ENCODE measurements around the gene ANKRD24.
A peak's percentile ranks its signal among the peaks of the same experiment; 100 is the strongest.
"Not testable (repeated sequence)": the region's sequence is repeated elsewhere in the genome, so short reads cannot be mapped to it uniquely, and the experiment has no call there.

The ANKRD24 gene

DNA sequence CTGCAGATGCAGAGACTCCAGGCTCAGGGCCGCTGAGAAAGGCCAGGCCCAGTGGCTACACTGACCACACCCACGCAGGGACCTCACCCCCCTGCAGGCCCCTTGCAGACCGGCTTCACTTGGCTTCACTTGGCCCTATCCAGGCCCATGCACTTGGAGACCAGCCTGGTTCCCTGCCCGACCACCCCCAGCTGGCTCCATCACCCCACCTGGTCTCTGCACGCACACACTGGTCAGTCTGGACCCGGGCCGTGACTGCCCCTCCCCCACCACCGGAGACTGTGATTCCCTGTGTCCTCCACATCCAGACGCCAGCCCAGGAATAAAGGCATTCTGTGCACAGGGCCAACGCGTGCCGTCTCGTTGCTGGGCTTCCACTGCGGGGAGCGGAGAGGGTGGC lies 42.0 kb downstream of the ANKRD24 start:
- Histone ChIP-seq H3K4me1 (ENCODE audit: insufficient read depth, low read length) (peaks cover 9% of the 10 kb centered on the region), H3K9ac (ENCODE audit: low read depth, low read length) (no peak overlapping the region; the same call in 1 of the 2 replicates), H3K36me3 (ENCODE audit: insufficient read depth, low read length) (no peaks in the 10 kb centered on the region), H3K9me3 (ENCODE audit: control insufficient read depth, insufficient read depth, low read length) (no peaks in the 10 kb centered on the region)

DNA sequence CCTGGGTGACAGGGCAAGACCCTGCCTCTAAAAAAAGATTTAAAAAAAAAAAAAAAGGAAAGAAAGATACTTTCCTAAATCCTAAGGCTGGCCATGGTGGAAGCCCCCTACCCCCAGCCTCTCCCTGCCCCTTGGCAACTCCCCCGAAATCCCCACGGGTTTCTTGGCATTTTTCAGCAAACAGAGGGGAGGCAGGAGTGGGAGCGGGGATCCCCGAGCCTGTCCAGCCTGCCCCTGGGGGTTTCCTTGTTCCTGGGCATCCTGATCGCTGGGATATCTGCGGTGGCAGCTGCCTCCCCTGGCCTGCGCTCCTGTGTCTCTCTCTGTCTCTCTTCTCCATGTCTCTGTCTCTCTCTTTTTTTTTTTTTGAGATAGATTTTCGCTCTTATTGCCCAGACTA lies 43.4 kb downstream of the ANKRD24 start:
- Histone ChIP-seq H3K9me3 (ENCODE audit: control insufficient read depth, insufficient read depth, low read length) (no peaks in the 10 kb centered on the region), H3K4me1 (ENCODE audit: insufficient read depth, low read length) (peaks cover 12% of the 10 kb centered on the region), H3K36me3 (ENCODE audit: insufficient read depth, low read length) (no peaks in the 10 kb centered on the region), H3K9ac (ENCODE audit: low read depth, low read length) (no peak overlapping the region)

DNA sequence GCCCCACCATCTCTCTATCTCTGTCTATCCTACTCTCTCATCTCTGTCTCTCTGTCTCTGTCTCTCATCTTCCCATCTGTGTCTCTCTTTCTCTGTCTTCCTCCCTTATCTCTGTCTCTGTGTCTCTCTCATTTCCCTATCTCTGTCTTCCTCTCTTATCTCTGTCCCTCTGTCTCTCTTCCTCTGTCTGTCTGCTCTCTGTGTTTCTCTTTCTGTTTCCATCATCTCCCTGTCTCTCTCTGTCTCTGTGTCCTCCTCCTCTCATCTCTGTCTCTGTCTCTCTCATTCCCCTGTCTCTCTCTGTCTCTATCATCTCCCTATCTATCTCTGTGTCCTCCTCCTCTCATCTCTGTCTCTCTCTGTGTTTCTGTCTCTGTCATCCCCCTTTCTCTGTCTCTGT lies 45.3 kb downstream of the ANKRD24 start:
- H3K9me3 ChIP-seq (ENCODE audit: control insufficient read depth, insufficient read depth, low read length): no peaks in the 10 kb centered on the region
- H3K36me3 ChIP-seq (ENCODE audit: insufficient read depth, low read length): no peaks in the 10 kb centered on the region
- no peak overlapping the region for H3K9ac ChIP-seq (ENCODE audit: low read depth, low read length)
- peaks cover 12% of the 10 kb centered on the region for H3K4me1 ChIP-seq (ENCODE audit: insufficient read depth, low read length)

DNA sequence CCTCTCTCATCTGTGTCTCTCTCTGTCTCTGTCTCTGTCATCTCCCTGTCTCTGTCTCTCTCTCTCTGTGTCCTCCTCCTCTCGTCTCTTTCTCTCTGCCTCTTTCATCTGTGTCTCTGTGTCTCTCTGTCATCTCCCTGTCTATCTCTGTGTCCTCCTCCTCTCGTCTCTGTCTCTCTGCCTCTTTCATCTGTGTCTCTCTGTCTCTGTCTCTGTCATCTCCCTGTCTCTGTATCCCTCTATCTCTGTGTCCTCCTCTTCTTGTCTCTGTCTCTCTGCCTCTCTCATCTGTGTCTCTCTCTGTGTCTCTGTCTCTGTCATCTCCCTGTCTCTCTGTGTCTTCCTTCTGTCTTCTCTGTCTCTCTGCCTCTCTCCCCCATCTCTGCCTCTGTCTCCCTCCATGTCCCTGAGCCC lies 46.3 kb downstream of the ANKRD24 start:
- peak overlapping the region; percentile 16; the same call in 1 of the 2 replicates for H3K9ac ChIP-seq (ENCODE audit: low read depth, low read length)

DNA sequence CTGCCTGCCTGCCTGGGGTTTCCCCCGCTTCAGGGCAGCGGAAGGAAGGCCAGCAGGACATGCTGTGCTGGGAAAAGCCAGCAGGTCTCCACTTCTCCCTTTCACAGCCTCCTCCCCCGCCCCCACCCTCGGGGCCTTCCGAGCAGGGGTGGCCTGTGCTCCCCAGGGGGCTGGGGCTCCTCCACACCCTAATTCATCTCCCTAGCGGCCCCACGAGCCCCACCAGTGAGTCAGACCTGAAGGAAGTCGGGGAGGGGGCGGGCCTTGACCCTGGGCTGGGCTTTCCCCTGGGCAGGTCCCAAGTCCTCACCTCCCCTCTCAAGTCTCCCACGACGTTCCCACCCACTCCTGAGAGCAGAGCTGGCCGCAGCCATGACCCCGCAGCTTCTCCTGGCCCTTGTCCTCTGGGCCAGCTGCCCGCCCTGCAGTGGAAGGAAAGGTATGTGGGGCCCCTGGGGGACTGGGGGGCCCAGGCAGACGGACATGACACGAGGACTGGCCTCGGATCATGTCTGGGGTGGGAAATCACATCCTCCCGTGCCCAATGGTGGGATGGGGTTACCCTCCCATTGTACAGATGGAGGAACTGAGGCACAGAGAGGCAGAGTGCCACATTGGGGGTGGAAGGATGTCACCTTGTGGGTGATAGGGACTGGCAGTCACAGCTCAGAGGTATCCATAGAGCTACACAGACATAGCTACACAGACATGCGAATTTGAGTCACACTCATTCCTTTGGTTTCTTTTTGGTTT lies 46.9 kb downstream of the ANKRD24 start, which contains the start of gene EBI3:
TSS of gene EBI3 (plus strand) at position 345 of the 753 bp plus-strand sequence. CDS start at position 373, 28 bp downstream.
- Histone ChIP-seq H3K36me3 (ENCODE audit: insufficient read depth, low read length) (no peaks in the 10 kb centered on the region), H3K9me3 (ENCODE audit: control insufficient read depth, insufficient read depth, low read length) (no peaks in the 10 kb centered on the region), H3K9ac (ENCODE audit: low read depth, low read length) (peak within 1 kb of the TSS; percentile 16), H3K4me1 (ENCODE audit: insufficient read depth, low read length) (peaks cover 12% of the 10 kb centered on the region)

More for the DNA sequence above, 46.3 kb downstream of the ANKRD24 start:
- H3K36me3 ChIP-seq (ENCODE audit: insufficient read depth, low read length): no peaks in the 10 kb centered on the region
- H3K4me1 ChIP-seq (ENCODE audit: insufficient read depth, low read length): peaks cover 12% of the 10 kb centered on the region
- no peaks in the 10 kb centered on the region for H3K9me3 ChIP-seq (ENCODE audit: control insufficient read depth, insufficient read depth, low read length)

DNA sequence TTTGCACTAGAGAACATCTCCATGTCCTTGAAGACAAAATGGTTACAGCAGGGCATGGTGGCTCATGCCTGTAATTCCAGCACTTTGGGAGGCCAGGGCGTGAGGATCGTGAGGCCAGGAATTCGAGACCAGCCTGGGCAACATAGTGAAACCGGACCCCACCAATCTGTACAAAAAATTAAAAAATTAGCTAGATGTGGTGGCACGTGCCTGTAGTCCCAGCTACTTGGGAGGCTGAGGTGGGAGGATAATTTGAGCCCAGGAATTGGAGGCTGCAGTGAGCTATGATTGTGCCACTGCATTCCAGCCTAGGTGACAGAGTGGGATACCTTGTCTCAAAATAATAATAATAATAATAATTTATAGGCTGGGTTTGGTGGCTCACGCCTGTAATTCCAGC lies 47.7 kb downstream of the ANKRD24 start:
- H3K9ac ChIP-seq (ENCODE audit: low read depth, low read length); H3K9me3 ChIP-seq (ENCODE audit: control insufficient read depth, insufficient read depth, low read length); H3K36me3 ChIP-seq (ENCODE audit: insufficient read depth, low read length): not testable (repeated sequence)
- peaks cover 12% of the 10 kb centered on the region for H3K4me1 ChIP-seq (ENCODE audit: insufficient read depth, low read length)

DNA sequence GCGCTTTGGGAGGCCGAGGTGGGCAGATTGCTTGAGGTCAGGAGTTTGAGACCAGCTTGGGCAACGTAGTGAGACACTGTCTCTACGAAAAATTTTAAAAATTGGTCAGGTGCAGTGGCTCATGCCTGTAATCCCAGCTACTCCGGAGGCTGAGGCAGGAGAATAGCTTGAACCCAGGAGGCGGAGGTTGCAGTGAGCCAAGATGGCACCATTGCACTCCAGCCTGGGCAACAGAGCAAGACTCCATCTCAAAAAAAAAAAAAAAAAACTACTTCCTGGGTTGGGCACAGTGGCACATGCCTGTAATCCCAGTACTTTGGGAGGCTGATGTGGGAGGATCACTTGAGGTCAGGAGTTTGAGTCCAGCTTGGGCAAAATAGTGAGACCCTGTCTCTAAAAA lies 49.0 kb downstream of the ANKRD24 start:
- H3K9me3 ChIP-seq (ENCODE audit: control insufficient read depth, insufficient read depth, low read length); H3K9ac ChIP-seq (ENCODE audit: low read depth, low read length); H3K36me3 ChIP-seq (ENCODE audit: insufficient read depth, low read length): not testable (repeated sequence)
- peaks cover 12% of the 10 kb centered on the region for H3K4me1 ChIP-seq (ENCODE audit: insufficient read depth, low read length)

DNA sequence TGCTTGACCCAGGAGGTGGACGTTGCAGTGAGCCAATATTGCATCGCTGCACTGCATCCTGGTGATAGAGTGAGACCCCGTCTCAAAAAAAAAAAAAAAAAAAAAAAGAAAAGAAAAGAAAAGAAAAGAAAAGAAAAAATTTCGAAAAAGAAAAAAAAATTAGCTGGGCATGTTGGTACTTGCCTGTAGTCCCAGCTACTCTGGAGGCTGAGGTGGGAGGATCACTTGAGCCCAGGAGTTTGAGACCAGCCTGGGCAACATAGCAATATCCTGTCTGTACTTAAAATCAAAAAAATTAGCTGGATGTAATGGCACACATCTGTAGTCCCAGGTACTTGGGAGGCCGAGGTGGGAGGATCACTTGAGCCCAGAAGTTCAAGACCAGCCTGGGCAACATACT lies 49.6 kb downstream of the ANKRD24 start:
- H3K9ac ChIP-seq (ENCODE audit: low read depth, low read length): not testable (repeated sequence)

DNA sequence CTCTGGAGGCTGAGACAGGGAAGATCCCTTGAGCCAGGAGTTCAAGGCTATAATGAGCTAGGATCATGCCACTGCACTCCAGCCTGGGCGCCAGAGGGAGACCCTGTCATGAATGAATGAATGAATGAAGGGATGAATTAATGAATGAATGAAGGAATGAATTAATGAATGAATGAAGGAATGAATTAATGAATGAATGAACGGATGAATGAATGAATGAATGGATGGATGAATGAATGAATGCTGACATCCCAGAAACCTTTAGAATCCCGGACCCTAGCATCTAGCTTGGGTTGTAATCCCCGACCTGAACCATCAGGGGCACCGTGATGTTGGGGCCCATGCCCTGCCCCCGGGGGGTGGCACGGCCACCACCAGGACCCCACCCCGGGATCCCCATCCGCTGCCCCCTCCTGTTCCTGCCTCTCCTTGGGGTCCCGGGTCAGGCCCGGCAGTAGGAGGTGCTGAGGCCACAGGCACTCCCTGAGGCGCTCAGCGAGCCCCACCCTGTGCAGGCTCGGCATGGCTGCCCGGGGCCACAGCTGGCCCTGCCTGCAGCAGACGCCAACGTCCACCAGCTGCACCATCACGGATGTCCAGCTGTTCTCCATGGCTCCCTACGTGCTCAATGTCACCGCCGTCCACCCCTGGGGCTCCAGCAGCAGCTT lies 50.3 kb downstream of the ANKRD24 start:
- H3K4me1 ChIP-seq (ENCODE audit: insufficient read depth, low read length): peaks cover 12% of the 10 kb centered on the region
- H3K9ac ChIP-seq (ENCODE audit: low read depth, low read length): no peak overlapping the region; the same call in 1 of the 2 replicates
- no peaks in the 10 kb centered on the region for H3K36me3 ChIP-seq (ENCODE audit: insufficient read depth, low read length)
- no peaks in the 10 kb centered on the region for H3K9me3 ChIP-seq (ENCODE audit: control insufficient read depth, insufficient read depth, low read length)

More for the DNA sequence above, 49.6 kb downstream of the ANKRD24 start:
- H3K4me1 ChIP-seq (ENCODE audit: insufficient read depth, low read length): peaks cover 12% of the 10 kb centered on the region
- H3K36me3 ChIP-seq (ENCODE audit: insufficient read depth, low read length); H3K9me3 ChIP-seq (ENCODE audit: control insufficient read depth, insufficient read depth, low read length): not testable (repeated sequence)

DNA sequence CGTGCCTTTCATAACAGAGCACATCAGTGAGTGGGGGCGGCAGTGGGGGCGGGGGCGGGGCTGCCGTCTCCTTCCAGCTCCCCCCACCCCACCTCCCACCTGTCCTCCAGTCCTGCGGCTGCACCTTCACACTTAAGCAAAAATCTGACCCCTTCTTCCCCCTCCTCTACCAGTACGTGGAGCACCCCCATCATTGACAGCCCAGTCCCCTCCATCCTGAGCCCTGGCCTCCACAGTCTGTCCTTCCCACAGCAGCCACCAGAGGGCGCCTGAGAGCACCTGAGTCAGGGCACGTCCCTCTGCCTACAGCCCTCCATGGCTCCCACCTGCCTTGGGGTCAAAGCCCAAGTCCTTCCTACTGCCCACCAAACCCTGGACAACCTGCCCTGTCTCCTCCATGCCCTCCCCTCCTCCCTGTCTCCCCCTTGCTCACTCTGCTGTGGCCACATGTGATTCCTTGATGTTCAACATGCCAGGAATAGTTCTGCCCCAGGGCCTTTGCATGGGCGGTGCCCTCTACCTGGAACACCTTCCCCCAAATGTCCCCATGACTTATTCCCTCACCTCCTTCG lies 50.9 kb downstream of the ANKRD24 start:
- no peaks in the 10 kb centered on the region for H3K36me3 ChIP-seq (ENCODE audit: insufficient read depth, low read length)
- H3K9ac ChIP-seq (ENCODE audit: low read depth, low read length): no peak overlapping the region; the same call in 1 of the 2 replicates
- H3K9me3 ChIP-seq (ENCODE audit: control insufficient read depth, insufficient read depth, low read length): no peaks in the 10 kb centered on the region
- peaks cover 10% of the 10 kb centered on the region for H3K4me1 ChIP-seq (ENCODE audit: insufficient read depth, low read length)

DNA sequence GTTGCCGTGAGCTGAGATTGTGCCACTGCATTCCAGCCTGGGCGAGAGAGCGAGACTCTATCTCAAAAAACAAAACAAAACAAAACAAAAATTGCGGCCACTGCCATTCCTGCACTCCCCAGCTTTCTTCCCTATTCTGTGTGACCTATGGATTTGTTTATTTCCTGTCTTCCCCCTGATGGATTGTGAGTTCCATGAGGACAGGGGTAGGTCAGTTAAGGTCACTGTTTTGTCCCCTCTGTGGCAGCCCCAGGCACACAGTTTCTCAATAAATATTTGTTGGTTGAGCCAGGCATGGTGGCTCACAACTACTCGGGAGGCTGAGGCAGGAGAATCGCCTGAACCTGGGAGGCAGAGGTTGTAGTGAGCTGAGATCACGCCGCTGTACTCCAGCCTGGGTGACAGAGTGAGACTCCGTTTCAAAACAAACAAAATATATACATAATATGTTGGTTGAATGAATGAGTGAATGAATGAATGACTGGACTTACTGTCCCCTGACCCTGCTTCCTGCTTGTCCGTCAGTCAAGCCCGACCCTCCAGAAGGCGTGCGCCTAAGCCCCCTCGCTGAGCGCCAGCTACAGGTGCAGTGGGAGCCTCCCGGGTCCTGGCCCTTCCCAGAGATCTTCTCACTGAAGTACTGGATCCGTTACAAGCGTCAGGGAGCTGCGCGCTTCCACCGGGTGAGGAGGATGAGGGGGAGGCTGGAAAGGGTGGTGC lies 51.8 kb downstream of the ANKRD24 start:
- no peaks in the 10 kb centered on the region for H3K9me3 ChIP-seq (ENCODE audit: control insufficient read depth, insufficient read depth, low read length)
- H3K4me1 ChIP-seq (ENCODE audit: insufficient read depth, low read length): peaks cover 4% of the 10 kb centered on the region; the same call in 1 of the 2 replicates
- no peaks in the 10 kb centered on the region for H3K36me3 ChIP-seq (ENCODE audit: insufficient read depth, low read length)
- no peak overlapping the region for H3K9ac ChIP-seq (ENCODE audit: low read depth, low read length)

DNA sequence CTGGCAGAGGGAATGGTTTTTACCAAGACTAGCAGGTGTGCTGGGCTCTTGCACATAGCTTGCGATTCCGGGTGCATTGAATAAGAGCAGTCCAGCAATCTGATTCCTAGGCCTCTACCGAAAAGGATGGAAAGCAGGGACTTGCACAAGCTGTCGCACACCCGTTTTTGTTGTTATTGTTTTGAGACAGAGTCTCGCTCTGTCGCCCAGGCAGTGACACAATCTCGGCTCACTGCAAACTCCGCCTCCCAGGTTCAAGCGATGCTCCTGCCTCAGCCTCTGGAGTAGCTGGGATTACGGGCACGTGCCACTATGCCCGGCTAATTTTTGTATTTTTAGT lies 52.3 kb downstream of the ANKRD24 start:
- Histone ChIP-seq H3K9ac (ENCODE audit: low read depth, low read length) (no peak overlapping the region), H3K9me3 (ENCODE audit: control insufficient read depth, insufficient read depth, low read length) (no peaks in the 10 kb centered on the region), H3K36me3 (ENCODE audit: insufficient read depth, low read length) (no peaks in the 10 kb centered on the region), H3K4me1 (ENCODE audit: insufficient read depth, low read length) (no peaks in the 10 kb centered on the region)

DNA sequence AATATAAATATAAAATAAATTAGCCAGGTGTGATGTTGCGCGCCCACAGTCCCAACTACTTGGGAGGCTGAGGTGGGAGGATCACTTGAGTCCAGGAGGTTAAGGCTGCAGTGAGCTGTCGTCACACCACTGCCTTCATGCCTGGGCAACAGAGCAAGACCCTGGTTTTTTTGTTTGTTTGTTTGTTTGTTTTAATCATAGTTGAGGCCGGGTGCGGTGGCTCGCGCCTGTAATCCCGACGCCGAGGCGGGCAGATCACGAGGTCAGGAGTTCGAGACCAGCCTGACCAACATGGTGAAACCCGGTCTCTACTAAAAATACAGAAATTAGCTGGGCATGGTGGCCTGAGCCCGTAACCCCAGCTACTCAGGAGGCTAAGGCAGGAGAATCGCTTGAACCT lies 55.0 kb downstream of the ANKRD24 start:
- not testable (repeated sequence) for H3K9me3 ChIP-seq (ENCODE audit: control insufficient read depth, insufficient read depth, low read length); H3K36me3 ChIP-seq (ENCODE audit: insufficient read depth, low read length); H3K4me1 ChIP-seq (ENCODE audit: insufficient read depth, low read length); H3K9ac ChIP-seq (ENCODE audit: low read depth, low read length)

DNA sequence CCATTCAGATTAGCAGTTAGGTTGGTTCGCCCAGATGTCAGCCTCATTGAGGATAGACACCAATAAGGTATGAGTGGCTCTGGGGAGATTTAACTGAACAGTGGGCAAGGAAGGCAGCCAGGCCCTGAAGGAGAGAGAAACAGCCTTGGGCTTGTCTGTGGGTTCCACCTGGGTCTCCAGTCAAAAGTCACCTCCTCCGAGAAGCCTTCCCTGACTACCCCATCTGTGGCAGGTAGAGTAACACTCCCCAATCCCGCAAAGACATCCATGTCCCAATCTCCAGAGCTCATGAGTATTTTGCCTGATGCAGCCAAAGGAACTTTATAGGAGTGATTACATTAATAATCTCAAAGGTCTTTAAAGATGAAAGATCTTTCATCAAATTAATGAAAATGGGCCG lies 56.3 kb downstream of the ANKRD24 start:
- H3K4me1 ChIP-seq (ENCODE audit: insufficient read depth, low read length): no peaks in the 10 kb centered on the region
- no peaks in the 10 kb centered on the region for H3K36me3 ChIP-seq (ENCODE audit: insufficient read depth, low read length)
- H3K9me3 ChIP-seq (ENCODE audit: control insufficient read depth, insufficient read depth, low read length): no peaks in the 10 kb centered on the region
- H3K9ac ChIP-seq (ENCODE audit: low read depth, low read length): no peak overlapping the region

All from ES-I3 (cell line).